HG03103 (cell line): ENCODE data around the gene LHB.
A peak's percentile ranks its signal among the peaks of the same experiment; 100 is the strongest.

Experiments used
- ATAC-seq: cut with Tn5 transposase; IDR thresholded peaks from one replicate; pipeline ENCODE4 v1.9.1; 2021; ENCODE audit warnings: low read depth; ENCODE audit not compliant: unreplicated experiment

Gene LHB

GRCh38 chr19:49014123-49014869 lies 2.6 kb downstream of the LHB start:
- no peak for ATAC-seq

GRCh38 chr19:49011194-49011593 lies 5.7 kb downstream of the LHB start:
- no peak for ATAC-seq

- no peak for ATAC-seq
These were observed 6.4 kb downstream of the LHB start for GRCh38 chr19:49010453-49010852.

GRCh38 chr19:49009828-49010227 lies 7.1 kb downstream of the LHB start:
- ATAC-seq, result no peak

GRCh38 chr19:49006905-49007304 lies 10.0 kb downstream of the LHB start:
- ATAC-seq, result no peak

- no peak for ATAC-seq
These were observed 11.8 kb downstream of the LHB start for GRCh38 chr19:49004964-49005614.

- ATAC-seq, result no peak
These were observed 12.8 kb downstream of the LHB start for GRCh38 chr19:49004133-49004532.

GRCh38 chr19:48999481-49000325 lies 17.2 kb downstream of the LHB start:
- ATAC-seq, result no peak

GRCh38 chr19:48997972-48998371 lies 18.9 kb downstream of the LHB start:
- ATAC-seq, result no peak

GRCh38 chr19:48994035-48994386 lies 22.9 kb downstream of the LHB start:
- no peak for ATAC-seq

- ATAC-seq, result peak; percentile 68
These were observed 23.5 kb downstream of the LHB start, which contains the start of the genes GYS1 and RUVBL2 for GRCh38 chr19:48993175-48994034. Gene GYS1, minus strand, starts transcription at chr19:48993309. Its CDS starts 197 bp downstream, at chr19:48993112. Gene RUVBL2, plus strand, starts transcription at chr19:48993887. Its CDS starts 25 bp downstream, at chr19:48993912.

GRCh38 chr19:48992581-48993174 lies 24.2 kb downstream of the LHB start:
- no peak for ATAC-seq

- ATAC-seq, result no peak
These were observed 24.9 kb downstream of the LHB start for GRCh38 chr19:48991873-48992580.

GRCh38 chr19:48991011-48991609 lies 25.8 kb downstream of the LHB start:
- ATAC-seq, result no peak

GRCh38 chr19:48990400-48990799 lies 26.5 kb downstream of the LHB start:
- no peak for ATAC-seq

- no peak for ATAC-seq
These were observed 27.1 kb downstream of the LHB start for GRCh38 chr19:48989701-48990291.

- ATAC-seq, result no peak
These were observed 28.0 kb downstream of the LHB start for GRCh38 chr19:48988860-48989259.

GRCh38 chr19:48988286-48988685 lies 28.6 kb downstream of the LHB start:
- ATAC-seq, result no peak

- ATAC-seq, result no peak
These were observed 29.6 kb downstream of the LHB start for GRCh38 chr19:48987323-48987722.
